Lower lobe of right lung (tissue), 2 donors: Measurements from ENCODE around the gene PHTF1. TPM values are rescaled to one million over a fixed set of nuclear protein-coding genes. Genes with fewer than 3 reads are reported as not detected.
A peak's percentile ranks its signal among the peaks of the same experiment; 100 is the strongest.

Source experiments
- ATAC-seq, 2 donors: fragments of 200-7000 bp; cut with Tn5 transposase; one replicate each; pipeline ENCODE4 v1.9.1; 2020 to 2022; ENCODE audit warnings: mild to moderate bottlenecking in 2 of 2, moderate library complexity in 2 of 2
- DNase-seq: peaks from one replicate; pipeline ENCODE4 v3.0.0-alpha.2; 2020
- H3K27ac ChIP-seq: fragments of 200-600 bp; one replicate; pipeline ENCODE4 v1.8.0; 2022
- H3K27me3 ChIP-seq: fragments of 200-600 bp; one replicate; pipeline ENCODE4 v1.8.0; 2022; ENCODE audit warnings: low read depth
- H3K36me3 ChIP-seq: fragments of 200-600 bp; one replicate; pipeline ENCODE4 v1.8.0; 2022; ENCODE audit warnings: mild to moderate bottlenecking
- H3K4me1 ChIP-seq: fragments of 200-600 bp; one replicate; pipeline ENCODE4 v1.8.0; 2022
- H3K4me3 ChIP-seq: fragments of 200-600 bp; one replicate; pipeline ENCODE4 v1.8.0; 2022; ENCODE audit warnings: mild to moderate bottlenecking
- H3K9me3 ChIP-seq: fragments of 200-600 bp; one replicate; pipeline ENCODE4 v1.8.0; 2022
- intact Hi-C: fragments of 100-400 bp; cut with DNase I; formaldehyde crosslinking; loops from one replicate; pipeline ENCODE4 v1.11.0; 2022
- total RNA-seq: library from RNA; stranded (reverse); fragmentation: NEBNext Ultra II Directional; extraction: Animal tissue kit (Norgen Biotek cat#: 25700); gene quantifications from one replicate; pipeline ENCODE4 v1.2.1, GENCODE V29; 2021
- TF ChIP-seq, protein P1 (sequence below): fragments of 200-600 bp; IDR thresholded peaks from one replicate; pipeline ENCODE4 v1.8.0; 2022; ENCODE audit warnings: antibody characterized with exemption, mild to moderate bottlenecking
- donor health status: DM: no; HTN: yes; CAD: no; lungs with severe emphysema.

Gene PHTF1
- total RNA-seq, 1 donor from 2014 or later: 18.3 TPM

DNA sequence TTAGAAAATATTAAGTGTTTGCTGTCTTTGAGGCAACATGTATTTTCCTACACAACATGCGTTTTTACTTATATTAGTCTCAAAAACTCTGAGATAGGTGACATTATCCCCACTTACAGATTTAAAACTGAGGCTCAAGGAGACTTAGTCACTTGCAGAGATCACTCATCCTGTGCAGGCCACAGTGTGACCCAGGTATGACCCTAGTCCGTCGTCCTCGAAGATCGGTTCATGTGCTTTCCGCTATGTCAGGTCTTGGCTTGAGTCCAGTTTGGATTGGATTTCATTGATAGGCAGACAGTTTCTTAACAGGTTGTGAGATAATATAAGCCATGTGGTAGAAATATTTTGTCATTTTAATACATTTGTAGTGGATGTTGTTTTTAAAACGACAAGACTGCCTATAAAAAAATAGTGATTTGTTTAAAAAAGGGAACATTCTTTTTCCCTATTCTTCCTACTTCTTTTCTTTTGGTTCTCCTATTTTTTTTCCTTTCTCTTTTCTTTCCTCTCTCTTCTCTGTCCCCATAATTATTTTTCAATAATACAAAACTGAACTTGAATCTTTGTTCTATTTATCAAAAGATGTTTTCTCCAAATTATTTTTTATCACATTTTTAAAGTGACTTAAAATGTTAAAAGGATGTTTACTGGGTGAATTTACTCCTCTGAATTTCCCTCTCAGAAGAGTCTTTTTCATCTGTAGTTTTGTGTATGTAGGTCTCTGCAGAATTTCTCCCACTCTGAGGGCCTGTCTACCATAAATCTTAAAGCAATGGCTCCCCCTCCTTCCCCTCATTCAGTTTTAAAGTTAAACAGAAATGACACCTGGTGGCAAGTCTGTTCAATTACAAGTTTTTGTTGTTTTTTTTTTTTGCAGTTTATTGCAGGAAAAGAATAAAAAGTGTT lies 81.8 kb downstream of the PHTF1 start:
- TF ChIP-seq, protein P1, sequence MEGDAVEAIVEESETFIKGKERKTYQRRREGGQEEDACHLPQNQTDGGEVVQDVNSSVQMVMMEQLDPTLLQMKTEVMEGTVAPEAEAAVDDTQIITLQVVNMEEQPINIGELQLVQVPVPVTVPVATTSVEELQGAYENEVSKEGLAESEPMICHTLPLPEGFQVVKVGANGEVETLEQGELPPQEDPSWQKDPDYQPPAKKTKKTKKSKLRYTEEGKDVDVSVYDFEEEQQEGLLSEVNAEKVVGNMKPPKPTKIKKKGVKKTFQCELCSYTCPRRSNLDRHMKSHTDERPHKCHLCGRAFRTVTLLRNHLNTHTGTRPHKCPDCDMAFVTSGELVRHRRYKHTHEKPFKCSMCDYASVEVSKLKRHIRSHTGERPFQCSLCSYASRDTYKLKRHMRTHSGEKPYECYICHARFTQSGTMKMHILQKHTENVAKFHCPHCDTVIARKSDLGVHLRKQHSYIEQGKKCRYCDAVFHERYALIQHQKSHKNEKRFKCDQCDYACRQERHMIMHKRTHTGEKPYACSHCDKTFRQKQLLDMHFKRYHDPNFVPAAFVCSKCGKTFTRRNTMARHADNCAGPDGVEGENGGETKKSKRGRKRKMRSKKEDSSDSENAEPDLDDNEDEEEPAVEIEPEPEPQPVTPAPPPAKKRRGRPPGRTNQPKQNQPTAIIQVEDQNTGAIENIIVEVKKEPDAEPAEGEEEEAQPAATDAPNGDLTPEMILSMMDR: peak; percentile 52
- H3K4me1 ChIP-seq: no peaks in the 10 kb centered on the region
- no peak for DNase-seq
- peak; percentile 45 to 69 for ATAC-seq
- H3K9me3 ChIP-seq: no peaks in the 10 kb centered on the region
- H3K4me3 ChIP-seq: no peak overlapping the region
- H3K36me3 ChIP-seq: peaks cover 15% of the 10 kb centered on the region
- H3K27ac ChIP-seq: no peak overlapping the region
- no peaks in the 10 kb centered on the region for H3K27me3 ChIP-seq
- intact Hi-C loops: no loop called here

- H3K27ac ChIP-seq: no peak overlapping the region
- no peak overlapping the region for H3K4me3 ChIP-seq
- H3K4me1 ChIP-seq: no peaks in the 10 kb centered on the region
- ATAC-seq (no peak), DNase-seq (no peak)
- no peaks in the 10 kb centered on the region for H3K27me3 ChIP-seq
- H3K9me3 ChIP-seq: no peaks in the 10 kb centered on the region
- H3K36me3 ChIP-seq: peaks cover 20% of the 10 kb centered on the region
- TF ChIP-seq, protein P1: no peak
- intact Hi-C loops: no loop called here
These were observed 82.8 kb downstream of the PHTF1 start for GRCh38 chr1:113676524-113676923.

GRCh38 chr1:113675302-113675701 lies 84.0 kb downstream of the PHTF1 start:
- Histone ChIP-seq H3K4me1 (no peaks in the 10 kb centered on the region), H3K27me3 (no peaks in the 10 kb centered on the region), H3K36me3 (peaks cover 20% of the 10 kb centered on the region), H3K4me3 (no peak overlapping the region), H3K27ac (no peak overlapping the region), H3K9me3 (no peaks in the 10 kb centered on the region)
- no peak for ATAC-seq
- intact Hi-C loops: no loop called here
- DNase-seq: no peak
- TF ChIP-seq, protein P1: no peak

GRCh38 chr1:113674591-113674990 lies 84.7 kb downstream of the PHTF1 start:
- TF ChIP-seq, protein P1: no peak
- H3K4me3 ChIP-seq: no peak overlapping the region

DNA sequence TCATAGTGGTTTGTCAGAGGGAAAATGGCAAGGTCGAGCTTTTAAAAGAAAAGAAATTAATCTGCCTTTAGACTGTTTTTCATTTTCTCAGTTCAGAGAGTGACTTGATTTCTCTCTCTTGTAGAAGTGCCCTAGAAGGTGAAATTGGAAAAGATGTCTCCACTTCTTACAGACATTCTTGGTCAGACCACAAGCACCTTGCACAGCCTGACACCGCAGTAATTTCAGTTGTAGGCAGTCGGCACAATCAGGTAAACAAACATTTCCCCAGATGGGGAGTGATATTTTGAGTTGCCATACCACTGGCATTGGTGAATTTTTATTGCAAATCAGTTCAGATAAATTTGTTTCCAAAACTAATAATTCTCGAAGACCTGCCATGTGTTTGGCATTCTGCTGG lies 86.8 kb downstream of the PHTF1 start:
- Histone ChIP-seq H3K9me3 (no peaks in the 10 kb centered on the region), H3K4me1 (no peaks in the 10 kb centered on the region), H3K27me3 (no peaks in the 10 kb centered on the region), H3K36me3 (peaks cover 20% of the 10 kb centered on the region), H3K27ac (no peak overlapping the region), H3K4me3 (no peak overlapping the region)
- intact Hi-C loops: no loop called here
- ATAC-seq (no peak), DNase-seq (no peak)
- TF ChIP-seq, protein P1: no peak

More at GRCh38 chr1:113674591-113674990, 84.7 kb downstream of the PHTF1 start:
- no peaks in the 10 kb centered on the region for H3K9me3 ChIP-seq
- no peaks in the 10 kb centered on the region for H3K4me1 ChIP-seq
- H3K27me3 ChIP-seq: no peaks in the 10 kb centered on the region
- H3K36me3 ChIP-seq: peaks cover 20% of the 10 kb centered on the region
- intact Hi-C loops: no loop called here
- ATAC-seq: no peak
- H3K27ac ChIP-seq: no peak overlapping the region
- DNase-seq: no peak
